HG03095 (cell line): ENCODE data around the gene FBXO40.
A peak's percentile ranks its signal among the peaks of the same experiment; 100 is the strongest.
"Not testable (repeated sequence)": the region's sequence is repeated elsewhere in the genome, so short reads cannot be mapped to it uniquely, and the experiment has no call there.

Experiments
- ATAC-seq: cut with Tn5 transposase; IDR thresholded peaks from one replicate; pipeline ENCODE4 v1.9.1; 2021; ENCODE audit warnings: moderate library complexity; ENCODE audit not compliant: unreplicated experiment

Gene FBXO40, protein sequence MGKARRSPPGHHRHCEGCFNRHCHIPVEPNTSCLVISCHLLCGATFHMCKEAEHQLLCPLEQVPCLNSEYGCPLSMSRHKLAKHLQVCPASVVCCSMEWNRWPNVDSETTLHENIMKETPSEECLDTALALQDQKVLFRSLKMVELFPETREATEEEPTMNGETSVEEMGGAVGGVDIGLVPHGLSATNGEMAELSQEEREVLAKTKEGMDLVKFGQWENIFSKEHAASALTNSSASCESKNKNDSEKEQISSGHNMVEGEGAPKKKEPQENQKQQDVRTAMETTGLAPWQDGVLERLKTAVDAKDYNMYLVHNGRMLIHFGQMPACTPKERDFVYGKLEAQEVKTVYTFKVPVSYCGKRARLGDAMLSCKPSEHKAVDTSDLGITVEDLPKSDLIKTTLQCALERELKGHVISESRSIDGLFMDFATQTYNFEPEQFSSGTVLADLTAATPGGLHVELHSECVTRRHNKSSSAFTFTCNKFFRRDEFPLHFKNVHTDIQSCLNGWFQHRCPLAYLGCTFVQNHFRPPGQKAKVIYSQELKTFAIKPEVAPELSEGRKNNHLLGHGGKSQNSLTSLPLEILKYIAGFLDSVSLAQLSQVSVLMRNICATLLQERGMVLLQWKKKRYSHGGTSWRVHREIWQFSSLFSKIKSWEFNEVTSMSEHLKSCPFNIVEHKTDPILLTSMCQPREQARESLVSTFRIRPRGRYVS

DNA sequence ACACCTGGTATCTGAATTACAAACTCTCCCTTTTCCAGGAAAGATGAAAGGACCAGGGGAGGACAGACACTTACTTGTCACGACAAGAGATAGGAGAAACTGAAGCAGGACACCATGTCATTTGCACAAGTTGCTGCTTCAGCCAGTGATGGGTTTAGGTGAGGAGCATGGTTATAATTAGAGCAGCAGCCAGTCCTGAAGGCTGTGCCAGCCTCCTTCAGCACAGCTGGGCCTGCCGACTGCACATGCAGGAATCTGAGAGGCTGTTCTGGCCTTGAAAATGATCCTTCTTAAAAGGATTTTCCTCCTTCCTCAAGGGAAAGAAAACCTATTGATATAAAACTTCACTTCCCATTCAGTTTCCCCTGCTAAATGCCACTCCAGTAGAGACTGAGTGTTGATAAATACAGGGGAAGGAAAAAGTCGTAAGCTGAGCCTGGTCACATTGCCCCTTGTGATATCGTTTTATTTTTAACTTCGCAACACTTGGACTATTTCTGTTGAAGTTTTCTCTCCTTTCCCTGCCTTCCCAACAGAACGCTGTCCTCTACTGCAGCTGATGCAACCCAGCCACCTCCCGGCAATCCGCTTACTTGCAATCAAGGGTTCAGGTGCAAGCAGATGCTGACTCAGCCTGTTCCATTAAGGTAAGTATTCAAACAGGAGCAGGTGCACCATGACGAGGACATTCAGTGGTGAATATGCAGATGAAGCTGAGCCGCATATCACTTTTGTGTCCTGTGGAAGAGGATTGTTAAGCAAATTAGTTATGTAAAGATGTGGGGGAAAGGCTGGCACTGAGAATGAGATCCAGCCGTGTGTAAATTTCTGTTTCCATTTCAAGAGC lies at the start of gene FBXO40:
FBXO40 (plus strand) TSS at position 524 of the 847 bp plus-strand sequence. CDS start 27,197 bp downstream, outside the sequence.
- no peak for ATAC-seq

DNA sequence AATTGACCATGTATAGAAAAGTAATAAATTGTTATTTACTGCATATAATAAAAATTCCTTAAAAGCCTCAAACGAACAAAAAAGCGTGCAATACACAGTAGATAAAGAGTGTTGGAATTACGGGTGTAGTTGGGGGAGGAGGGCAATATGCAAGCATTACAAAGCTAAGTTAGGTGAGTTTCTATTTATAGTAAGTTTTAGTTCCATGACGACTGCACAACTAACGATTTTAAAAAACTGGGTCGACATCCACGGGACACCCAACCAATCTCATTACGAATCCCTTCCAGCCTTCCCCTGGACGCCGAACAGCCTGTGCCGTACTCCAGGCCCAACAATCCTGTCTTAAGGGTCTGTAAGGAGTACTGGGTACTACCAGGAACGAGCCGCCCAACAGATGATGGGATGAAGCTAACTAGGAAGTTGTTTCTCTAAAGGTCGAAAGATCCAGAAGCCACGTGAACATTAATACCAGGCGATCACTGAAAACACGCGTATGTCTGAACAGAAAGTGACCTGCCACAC lies 48.1 kb upstream of the FBXO40 start:
- ATAC-seq, result peak; percentile 8

DNA sequence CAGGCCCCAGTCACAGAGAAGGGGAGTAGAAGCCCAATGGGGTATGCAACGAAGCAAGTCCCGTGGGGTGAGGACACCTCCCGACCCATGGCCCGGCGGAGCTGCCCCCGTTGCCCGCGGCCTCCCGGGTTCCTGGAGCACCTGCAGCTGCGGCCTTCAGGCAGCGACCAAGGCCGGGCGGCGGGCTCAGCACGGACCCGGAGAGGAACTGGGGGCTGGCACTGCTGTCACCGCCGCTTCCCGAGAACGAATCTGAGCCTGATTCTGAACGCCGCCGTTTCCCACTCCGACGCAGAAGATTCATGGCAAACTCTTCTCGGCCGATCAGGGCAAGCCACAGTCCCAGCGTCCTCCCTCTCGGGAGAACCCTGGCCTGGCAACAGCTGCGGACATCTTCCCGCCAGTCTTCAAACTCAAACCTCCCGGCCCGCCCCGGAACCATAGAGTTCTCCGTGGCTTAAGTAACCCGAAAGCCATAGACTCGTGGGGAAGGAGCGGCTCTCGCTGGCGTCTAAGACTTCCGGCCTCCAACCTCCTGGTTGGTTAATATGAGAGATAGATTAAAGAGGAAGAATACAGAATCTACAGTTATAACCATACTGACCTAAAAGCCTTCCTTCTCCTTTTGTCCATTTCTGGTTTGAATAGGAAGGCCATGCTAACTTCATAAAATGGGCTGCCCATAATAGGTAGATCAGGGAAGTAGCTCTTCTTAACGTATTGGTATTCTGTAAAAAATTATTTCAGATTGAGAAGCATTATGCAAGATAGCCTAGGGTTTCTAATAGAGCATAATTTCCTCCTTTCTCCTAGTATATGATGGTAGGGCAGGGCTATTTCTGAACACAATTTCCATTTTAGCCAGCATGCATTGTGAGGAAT lies 47.4 kb upstream of the FBXO40 start, which contains the start of gene POLQ:
POLQ (minus strand) TSS at position 415 of the 882 bp plus-strand sequence; CDS start at position 304, 111 bp downstream.
- peak; percentile 80 for ATAC-seq

DNA sequence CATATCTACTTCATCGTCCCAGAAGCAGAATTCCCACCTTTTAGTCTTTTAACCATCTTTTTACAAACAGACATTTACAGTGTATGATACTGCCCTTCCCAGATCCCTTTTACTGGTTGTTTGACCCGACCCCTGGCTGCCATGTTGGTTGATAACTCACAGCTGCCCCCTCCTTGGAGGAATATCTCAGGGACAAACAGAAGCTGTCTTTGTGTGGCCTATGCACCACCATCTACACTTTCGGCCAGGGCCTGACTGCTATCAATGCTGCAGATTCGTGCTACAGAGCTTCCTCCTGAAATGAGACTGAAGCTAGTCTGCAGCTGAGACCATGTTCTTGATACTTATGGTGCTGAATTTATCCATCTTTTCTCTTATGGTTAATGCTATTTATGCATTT lies 40.8 kb upstream of the FBXO40 start:
- ATAC-seq, result no peak

DNA sequence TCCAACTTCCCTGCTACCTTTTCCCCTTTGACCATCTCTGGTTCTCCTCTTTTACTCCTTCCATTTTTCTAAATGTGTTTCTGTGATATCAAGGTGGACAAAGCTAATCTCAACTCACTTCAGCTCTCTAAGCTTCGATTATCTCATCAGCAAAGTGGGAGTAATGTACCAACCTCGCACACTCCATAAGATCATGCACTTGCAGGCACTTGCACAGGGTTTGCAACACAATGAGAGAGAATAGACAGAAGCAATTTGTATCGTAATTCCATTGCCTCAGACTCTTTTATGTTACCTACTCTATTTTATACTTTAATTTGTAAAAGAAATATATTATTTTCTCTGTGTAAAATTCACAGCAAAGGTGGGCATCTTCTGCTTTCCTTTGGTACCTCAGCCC lies 40.4 kb upstream of the FBXO40 start:
- ATAC-seq, result no peak

DNA sequence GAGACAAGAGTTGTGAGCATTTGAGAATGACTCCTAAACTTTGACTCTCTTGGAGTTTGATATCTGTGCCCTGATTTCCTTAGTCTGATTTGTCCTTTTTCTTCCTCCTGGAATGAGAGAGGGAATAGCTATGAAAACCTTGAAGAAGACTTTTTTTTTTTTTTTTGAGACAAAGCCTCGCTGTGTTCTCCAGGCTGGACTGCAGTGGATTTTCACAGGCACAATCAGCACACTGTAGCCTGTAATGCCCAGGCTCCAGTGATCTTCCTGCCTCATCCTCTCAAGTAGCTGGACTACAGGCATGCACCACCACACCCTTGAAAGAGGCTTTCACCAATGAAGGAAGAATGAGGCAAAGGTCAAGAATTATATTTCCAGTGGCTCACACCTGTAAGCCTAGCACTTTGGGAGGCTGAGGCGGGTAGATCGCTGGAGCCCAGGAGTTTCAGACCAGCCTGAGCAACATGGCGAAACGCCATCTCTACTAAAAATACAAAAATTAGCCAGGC lies 35.7 kb upstream of the FBXO40 start:
- ATAC-seq, result no peak

DNA sequence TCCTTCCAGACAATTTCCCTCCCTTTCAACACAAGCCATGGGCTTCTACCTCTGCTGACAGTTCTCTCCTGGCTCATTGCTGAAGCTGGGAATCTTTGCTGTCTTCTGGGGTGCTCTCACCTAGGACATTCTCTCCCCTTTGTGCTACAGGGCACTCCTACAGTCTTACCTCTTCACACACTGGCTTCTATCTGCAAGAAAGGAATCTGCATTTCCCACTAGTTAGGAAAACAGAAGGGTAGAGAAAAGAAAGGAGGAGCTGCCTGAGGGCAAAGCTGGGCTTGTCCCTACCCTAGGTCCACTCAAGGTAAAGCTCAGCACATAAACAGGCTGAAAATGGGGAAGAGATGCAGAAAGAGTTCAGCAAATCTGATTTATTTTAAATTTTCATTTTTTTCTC lies 31.0 kb upstream of the FBXO40 start:
- no peak for ATAC-seq

DNA sequence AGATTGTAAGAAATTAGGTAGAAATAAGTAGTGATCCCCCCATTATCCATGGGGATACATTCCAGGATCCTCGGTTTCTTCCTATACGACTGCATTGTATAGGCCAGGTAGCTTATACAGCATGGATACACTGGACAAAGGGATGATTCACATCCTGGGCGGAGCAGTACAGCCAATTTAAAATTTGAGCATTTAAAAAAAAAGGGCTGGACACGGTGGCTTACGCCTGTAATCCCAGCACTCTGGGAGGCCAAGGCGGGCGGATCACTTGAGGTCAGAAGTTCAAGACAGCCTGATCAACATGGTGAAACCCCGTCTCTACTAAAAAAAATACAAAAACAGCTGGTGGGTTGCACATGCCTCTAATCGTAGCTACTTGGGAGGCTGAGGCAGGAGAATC lies 26.4 kb upstream of the FBXO40 start:
- ATAC-seq, result no peak

DNA sequence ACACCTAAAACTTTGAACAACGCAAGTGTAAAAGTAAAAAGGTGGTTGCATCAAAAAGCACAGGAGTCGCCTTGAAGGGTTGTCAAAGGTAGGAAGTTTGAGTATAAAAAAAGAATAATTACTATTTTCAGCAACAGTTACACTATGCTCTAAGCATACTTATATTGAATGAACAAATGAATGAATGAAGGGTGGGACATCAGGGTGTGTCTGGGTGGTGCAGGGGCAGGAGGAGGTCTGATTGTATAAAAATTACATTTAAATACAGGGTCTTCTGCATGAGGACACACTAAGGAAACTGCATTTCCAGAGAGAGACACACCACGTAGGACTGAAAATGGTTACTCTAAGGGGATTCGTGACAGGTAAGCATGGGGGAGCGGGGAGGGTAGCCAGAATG lies 25.5 kb upstream of the FBXO40 start, which contains the start of gene ARGFX:
ARGFX (plus strand) TSS at position 301 of the 400 bp plus-strand sequence. CDS start 2,765 bp downstream, outside the sequence.
- ATAC-seq, result no peak

DNA sequence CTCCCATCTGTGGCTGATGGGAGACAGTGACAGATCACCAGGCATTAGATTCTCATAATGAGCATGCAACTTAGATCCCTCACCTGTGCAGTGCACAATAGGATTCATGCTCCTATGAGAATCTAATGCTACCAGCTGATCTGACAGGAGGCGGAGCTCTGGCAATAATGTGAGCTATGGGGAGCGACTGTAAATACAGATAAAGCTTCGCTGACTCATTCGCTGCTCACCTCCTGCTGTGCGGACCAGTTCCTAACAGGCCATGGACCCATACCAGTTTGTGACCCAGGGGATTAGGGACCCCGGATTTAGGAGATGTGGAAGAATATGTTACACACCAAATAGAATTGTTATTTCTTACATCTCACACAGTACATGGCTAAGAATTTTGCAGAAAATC lies 18.7 kb upstream of the FBXO40 start:
- no peak for ATAC-seq

DNA sequence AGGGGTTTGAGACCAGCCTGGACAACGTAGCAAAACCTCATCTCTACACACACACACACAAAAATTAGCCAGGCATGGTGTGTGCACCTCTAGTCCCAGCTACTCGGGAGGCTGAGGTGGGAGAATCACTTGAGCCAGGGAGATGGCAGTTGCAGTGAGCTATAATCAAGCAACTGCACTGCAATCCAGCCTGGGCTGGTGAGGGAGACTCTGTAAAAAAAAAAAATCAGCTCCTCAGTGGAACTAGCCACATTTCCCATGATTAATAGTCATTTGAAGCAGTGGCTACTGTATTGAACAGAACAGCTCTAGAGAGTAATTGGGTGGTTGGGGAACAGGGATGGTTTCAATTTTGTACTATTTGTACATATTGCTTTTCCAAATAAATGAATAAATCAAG lies 11.5 kb upstream of the FBXO40 start:
- ATAC-seq, result no peak

DNA sequence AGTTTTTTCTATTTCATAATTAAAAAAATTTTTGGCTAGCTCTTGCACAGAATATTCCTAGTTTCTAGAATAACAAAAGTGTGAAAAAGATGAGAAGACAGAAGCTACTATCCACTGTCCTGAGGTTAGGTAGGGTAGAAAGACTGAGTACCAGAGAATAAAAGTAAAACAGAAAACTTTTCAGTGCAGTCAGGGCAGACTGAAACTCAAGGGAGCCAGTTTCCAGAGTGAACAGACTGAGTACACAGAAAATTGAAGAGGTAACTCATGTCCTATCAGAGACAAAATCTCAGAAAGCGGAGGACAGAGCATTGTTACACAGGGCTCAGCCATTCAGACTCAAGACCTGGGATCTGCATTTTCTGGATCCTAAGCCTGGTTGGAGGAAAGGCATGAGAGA lies 8.8 kb upstream of the FBXO40 start:
- ATAC-seq, result no peak

DNA sequence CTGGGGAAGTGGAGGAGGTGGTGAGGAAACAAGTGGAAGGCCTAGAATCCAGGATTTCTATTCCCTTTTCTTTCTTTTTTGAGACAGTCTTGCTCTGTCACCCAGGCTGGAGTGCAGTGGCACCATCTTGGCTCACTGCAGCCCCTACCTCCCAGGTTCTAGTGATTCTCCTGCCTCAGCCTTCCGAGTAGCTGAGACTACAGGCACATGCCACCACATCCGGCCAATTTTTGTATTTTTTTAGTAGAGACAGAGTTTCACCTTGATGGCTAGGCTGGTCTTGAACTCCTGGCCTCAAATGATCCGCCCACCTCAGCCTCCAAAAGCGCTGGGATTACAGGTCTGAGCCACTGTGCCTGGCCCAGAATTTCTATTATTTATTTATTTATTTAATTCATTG lies 627 bp downstream of the FBXO40 start:
- not testable (repeated sequence) for ATAC-seq

DNA sequence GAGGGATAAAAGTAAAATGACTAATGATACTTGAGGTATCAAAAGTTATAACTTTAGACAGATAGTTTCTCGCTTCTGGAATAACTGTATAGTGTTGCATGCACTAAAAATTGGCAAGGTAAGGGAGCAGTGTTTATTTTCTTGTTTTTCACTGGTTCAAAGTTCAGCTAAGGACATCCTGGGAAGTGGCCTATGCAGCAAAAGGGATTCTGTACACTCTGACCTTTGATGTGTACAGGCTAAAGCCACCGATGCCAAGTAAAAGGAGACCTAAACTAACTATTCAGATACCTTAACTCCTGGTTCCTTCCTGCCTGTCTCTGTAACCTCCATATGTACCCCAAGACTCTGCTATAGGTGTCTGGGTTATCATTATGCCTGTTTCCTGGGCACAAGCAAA lies 1.7 kb downstream of the FBXO40 start:
- ATAC-seq, result no peak

DNA sequence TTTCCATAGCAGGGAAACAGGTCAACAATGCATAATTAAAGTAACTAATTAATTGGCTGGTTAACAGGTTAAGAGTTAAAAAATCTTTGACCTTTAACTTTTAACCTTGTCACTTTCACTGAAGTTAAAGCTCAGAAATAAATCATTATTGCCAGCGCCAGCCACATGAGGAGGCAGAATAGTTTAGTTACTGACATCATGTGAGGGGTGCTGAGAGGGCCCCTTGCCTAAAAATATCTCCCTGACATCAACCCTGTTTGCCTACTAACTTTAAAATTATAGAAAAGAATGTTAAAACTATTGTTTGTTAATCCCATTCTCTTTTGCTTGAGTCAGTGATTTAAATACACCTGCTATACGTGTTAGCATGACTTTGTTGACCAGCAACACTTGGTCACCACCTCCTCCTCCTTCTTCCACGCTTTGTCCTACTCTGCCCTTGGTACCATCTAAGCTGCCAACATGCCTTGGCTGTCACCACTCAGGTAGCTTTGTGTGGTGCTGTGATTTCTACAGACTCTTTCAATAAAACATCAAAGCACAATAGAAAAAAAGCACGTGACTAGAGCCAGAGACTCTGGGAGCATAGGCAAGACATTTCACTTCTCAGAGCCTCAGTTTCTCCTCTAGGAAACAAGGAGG lies 2.7 kb downstream of the FBXO40 start:
- ATAC-seq, result no peak

DNA sequence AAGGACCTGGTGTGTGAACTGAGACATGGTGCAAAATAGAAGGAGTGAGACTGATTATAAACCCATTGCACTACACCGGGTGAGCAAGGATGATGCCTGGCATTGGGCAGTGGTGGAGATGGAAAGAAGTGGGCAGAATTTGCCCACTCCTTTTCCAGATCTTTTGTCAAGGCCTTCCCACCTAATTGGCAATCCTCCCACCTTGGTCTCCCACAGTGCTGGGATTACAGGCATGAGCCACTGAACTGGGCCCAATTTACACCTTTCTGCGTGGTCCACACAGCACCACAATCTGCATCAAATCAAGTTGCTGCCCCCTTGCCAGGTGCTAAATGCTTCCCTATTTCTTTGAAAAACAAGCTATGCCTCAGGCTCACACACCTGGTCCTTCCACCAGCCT lies 5.4 kb downstream of the FBXO40 start:
- ATAC-seq, result no peak

DNA sequence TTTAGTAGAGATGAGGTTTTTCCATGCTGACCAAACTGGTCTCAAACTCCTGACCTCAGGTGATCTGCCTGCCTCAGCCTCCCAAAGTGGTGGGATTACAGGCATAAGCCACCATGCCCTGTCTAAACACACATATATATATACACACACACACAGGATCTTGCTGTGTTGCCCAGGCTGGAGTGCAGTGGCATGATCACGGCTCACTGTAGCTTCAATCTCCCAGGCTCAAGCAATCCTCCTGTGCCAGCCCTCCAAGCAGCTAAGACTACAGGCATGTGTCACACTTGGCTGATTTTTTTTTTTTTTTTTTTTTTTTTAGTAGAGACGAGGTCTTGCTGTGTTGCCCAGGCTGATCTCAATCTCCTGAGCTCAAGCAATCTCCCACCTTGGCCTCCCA lies 6.7 kb downstream of the FBXO40 start:
- not testable (repeated sequence) for ATAC-seq

DNA sequence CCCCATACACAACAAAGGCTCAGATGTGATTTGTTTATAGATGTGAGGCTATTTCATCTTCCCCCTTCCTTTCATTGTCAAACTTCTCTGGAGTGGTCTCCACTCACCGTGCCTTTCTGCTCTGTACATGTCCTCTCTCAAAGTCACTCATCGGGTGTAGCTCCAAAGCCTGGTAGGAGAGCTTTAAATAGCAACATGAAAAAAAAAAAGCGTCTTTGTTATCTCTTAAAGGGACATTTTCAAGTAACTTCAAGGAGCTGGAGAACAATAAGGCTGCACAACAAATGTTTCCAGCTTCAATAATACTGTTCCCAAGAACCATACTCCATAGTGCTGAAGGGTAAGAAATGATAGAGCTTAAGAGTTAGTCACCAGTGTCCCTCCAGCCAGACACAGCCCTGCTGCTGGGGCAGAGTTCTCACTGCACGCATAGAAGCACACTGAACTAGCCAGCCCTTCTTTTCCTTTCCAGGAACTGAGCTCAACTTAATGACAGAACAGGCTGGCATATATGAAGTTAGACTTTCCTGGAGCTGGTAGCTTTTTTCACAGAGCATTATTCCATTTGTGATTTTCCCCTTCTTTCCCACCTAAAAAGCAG lies 8.1 kb downstream of the FBXO40 start:
- no peak for ATAC-seq

DNA sequence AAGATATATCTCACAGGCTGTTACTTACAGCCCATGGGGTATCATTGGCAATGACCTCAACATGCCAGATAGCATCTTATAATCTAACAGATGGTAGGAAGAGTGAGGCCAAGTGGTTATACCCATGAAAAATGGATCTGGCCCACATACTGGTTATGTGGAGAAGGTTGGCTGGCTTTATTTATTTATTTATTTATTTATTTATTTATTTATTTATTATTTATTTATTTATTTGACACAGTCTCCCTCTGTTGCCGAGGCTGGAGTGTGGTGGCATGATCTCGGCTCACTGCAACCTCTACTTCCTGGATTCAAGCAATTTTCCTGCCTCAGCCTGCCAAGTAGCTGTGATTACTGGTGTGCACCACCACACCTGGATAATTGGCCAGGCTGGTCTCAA lies 11.6 kb downstream of the FBXO40 start:
- no peak for ATAC-seq
